Measurements from ENCODE around the gene CCDC181.
"Not testable (repeated sequence)": the region's sequence is repeated elsewhere in the genome, so short reads cannot be mapped to it uniquely, and the experiment has no call there.

CCDC181 gene

DNA sequence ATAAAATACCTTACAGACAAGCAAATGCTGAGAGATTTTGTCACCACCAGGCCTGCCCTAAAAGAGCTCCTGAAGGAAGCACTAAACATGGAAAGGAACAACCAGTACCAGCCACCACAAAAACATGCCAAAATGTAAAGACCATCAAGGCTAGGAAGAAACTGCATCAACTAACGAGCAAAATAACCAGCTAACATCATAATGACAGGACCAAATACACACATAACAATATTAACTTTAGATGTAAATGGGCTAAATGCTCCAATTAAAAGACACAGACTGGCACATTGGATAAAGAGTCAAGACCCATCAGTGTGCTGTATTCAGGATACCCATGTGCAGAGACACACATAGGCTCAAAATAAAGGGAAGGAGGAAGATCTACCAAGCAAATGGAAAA, 24.7 kb downstream of the CCDC181 start:
- in situ Hi-C loops (cut with MboI; ENCODE audit: low sequenced_read_pairs), result not testable (repeated sequence)

GRCh38 chr1:169395955-169396354, 31.3 kb downstream of the CCDC181 start:
- in situ Hi-C loops (cut with MboI; ENCODE audit: low sequenced_read_pairs), result no loop called here

DNA sequence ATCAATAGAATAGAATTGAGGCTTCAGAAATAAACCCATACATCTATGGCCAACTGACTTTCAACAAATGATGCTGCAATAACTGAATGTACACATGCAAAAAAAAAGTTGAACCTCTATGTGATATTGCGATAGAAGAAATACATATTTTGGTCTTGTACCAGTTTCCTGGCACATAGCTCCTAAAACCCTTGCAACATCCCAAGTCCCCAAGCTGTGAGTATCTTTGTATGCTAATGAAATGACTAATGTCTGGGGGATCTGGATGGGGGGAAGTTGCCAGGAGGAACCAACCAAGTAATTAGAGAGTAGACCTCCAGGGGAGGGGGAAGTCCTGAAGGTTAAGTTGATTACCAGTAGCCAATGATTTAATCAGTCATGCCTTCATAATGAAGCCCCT, 34.9 kb downstream of the CCDC181 start:
- in situ Hi-C loops (cut with MboI; ENCODE audit: low sequenced_read_pairs), result no loop called here

GRCh38 chr1:169390303-169390702, 37.0 kb downstream of the CCDC181 start:
- in situ Hi-C loops (cut with MboI; ENCODE audit: low sequenced_read_pairs), result no loop called here

- in situ Hi-C loops (cut with MboI; ENCODE audit: low sequenced_read_pairs), result no loop called here
These were observed 39.9 kb downstream of the CCDC181 start for GRCh38 chr1:169387399-169387798.

DNA sequence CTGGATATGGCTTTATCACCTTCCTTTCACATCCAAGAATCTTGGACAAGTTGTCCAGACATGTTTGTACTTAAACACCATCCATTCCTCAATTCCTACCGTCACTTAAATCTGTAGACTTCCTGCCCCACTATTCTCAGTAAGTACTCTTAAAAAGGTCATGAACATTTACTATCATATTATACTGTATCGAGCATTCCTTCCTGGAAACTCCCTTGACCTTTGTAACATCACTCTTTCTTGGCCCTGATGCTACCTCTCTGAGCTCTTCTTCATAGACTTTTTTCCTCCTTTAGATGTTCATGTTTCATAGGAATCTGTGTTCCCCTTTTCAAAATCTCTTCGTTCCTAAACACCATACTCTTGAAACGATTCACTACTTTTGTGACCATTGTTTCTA, 43.8 kb downstream of the CCDC181 start:
- in situ Hi-C loops (cut with MboI; ENCODE audit: low sequenced_read_pairs), result no loop called here

GRCh38 chr1:169381162-169381561, 46.1 kb downstream of the CCDC181 start:
- in situ Hi-C loops (cut with MboI; ENCODE audit: low sequenced_read_pairs), result no loop called here

DNA sequence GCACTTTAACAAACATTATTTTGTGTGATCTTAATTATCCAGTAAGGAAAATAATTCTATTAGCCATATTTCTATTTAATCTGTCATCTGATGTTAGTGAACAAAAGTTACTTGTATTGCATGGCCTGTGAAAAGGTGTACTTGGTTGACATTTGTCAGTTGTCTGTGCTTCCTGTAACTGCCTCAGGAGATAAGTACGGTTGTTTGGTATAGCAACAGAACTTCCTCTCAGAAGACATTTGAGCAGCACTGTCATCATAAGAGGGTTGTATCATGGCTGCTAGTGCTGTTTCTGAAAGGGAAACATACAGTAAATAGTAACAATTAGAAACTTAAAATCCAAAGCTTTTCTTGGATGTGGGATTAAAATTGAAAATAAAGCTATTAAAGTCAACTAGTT, 55.9 kb downstream of the CCDC181 start:
- in situ Hi-C loops (cut with MboI; ENCODE audit: low sequenced_read_pairs), result no loop called here

- in situ Hi-C loops (cut with MboI; ENCODE audit: low sequenced_read_pairs), result no loop called here
These were observed 58.9 kb downstream of the CCDC181 start for GRCh38 chr1:169368406-169368769.

DNA sequence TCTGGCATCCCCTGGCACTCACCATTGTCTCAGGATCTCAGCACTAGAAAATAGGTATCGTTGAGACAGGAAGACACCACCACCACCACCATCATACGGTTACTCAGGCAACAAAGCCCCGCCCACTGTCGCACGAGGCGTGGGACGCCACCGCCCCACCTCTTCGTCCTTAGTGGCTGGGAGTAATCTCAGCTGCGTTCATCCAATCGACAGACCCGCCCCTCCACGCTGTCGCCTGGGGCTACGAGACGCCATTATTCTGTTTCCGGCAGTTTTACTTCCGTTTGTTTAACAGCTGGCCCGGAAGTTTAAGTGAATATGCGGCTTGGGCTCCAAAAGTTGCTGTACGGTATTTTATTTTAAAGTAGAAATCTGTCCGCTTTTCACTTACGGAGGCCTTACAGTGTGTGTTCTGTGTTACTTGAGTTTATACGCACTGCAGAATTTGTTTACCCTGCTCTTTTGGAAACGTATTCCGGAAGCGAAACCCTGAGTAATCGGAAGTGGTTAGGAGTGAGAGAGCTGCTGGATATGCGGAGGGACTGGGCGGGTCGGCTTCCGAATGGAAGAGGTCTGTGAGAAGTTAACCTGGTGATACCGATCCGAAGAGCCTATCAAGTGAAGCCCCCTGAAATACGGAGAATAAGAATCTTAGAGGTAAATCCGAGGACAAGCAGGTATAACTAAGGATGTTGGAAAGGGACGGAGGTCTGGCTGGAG, 59.4 kb downstream of the CCDC181 start, which contains the start of the genes BLZF1 and NME7:
BLZF1 (plus strand) TSS at position 510 of the 720 bp plus-strand sequence. CDS start 1,328 bp downstream, outside the sequence.
NME7 (minus strand) TSS at position 112 of the 720 bp plus-strand sequence; CDS start at position 25, 87 bp downstream.
- in situ Hi-C loops (cut with MboI; ENCODE audit: low sequenced_read_pairs), result no loop called here

- in situ Hi-C loops (cut with MboI; ENCODE audit: low sequenced_read_pairs), result no loop called here
These were observed 60.1 kb downstream of the CCDC181 start for GRCh38 chr1:169367096-169367685.

- in situ Hi-C loops (cut with MboI; ENCODE audit: low sequenced_read_pairs), result no loop called here
These were observed 62.3 kb downstream of the CCDC181 start for GRCh38 chr1:169364948-169365347.

- in situ Hi-C loops (cut with MboI; ENCODE audit: low sequenced_read_pairs), result no loop called here
These were observed 64.1 kb downstream of the CCDC181 start for GRCh38 chr1:169363046-169363730.

DNA sequence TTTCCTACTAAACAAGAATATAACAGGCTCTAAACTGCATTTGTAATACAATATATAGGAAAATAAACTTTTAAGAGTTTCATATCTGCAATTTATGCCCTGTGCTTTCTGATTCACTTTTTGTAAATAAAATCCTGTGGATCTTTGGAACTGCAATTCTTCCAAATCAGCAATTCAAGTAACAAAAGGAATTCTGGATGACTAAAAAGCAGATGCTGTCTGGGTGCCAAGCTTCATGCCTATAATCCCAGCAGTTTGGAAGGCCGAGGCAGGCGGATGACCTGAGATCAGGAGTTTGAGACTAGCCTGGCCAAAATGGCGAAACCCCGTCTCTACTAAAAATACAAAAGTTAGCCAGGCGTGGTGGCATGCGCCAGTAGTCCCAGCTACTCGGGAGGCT, 66.0 kb downstream of the CCDC181 start:
- in situ Hi-C loops (cut with MboI; ENCODE audit: low sequenced_read_pairs), result no loop called here

- in situ Hi-C loops (cut with MboI; ENCODE audit: low sequenced_read_pairs), result no loop called here
These were observed 66.9 kb downstream of the CCDC181 start for GRCh38 chr1:169360415-169360814.

- in situ Hi-C loops (cut with MboI; ENCODE audit: low sequenced_read_pairs), result loop anchor here (25.0 kb wide), 1 partner anchor 736 kb away; no protein-coding TSS in a partner anchor
These were observed 78.8 kb downstream of the CCDC181 start for GRCh38 chr1:169348383-169349036.

DNA sequence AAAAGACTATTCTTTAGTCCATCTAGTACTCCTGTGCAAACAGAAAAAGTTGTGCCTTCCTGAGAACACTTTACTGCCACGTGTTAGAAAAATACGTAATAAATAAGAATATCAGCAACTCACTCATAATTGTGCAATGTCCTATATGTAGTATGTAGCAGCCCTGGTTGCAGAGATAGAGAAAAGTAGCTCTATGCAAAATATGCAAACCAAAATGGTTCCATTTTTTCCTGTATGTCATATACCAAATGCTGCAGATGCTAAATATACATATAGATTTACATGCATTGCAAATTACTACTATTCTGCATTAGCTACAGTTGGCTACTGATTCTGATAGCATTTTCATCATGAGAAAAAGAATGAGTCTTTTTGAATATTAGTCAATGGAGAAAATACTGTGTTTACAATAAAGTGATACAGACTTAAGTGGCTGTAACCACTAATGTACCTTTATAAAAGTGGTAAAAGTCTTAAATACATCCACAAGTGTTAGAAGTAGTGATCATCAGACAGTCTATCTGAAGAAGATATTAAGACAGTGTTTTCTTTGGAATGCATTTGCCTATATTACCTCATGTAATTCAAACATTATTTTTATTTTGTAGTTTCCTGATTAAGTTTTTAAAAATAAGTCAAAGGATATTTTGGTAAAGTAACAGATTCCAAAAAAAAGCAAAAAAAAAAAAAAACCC, 79.4 kb downstream of the CCDC181 start:
- in situ Hi-C loops (cut with MboI; ENCODE audit: low sequenced_read_pairs), result loop anchor here (25.0 kb wide), 1 partner anchor 736 kb away; no protein-coding TSS in a partner anchor

DNA sequence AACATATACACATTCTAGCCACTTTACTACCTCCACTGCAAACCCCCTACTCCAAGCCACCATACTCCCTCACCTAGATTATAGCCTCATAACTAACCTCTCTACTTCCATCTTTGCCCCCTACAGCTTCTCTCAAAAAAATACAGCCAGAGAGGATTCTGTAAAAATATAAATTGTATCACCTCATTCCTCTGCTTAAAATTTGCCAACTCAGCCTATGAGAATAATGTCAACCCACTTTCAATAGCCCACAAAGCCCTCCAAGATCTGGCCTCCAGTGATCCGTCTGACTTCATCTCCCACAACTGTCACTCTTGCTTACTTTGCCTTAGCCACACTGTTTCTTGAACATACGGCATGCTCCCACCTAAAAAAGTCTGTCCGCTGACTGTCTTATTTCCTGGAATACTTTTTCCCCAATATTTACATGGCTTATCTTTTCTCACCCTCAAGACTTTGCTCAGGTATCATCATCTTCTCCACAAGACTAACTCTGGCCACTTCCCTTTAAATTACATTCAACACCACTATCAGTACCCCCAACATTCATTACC, 81.2 kb downstream of the CCDC181 start:
- in situ Hi-C loops (cut with MboI; ENCODE audit: low sequenced_read_pairs), result loop anchor here (25.0 kb wide), 1 partner anchor 734 kb away; no protein-coding TSS in a partner anchor

GRCh38 chr1:169345511-169345910, 81.8 kb downstream of the CCDC181 start:
- in situ Hi-C loops (cut with MboI; ENCODE audit: low sequenced_read_pairs), result loop anchor here (25.0 kb wide), 1 partner anchor 733 kb away; no protein-coding TSS in a partner anchor
